Calu3 (cell line): ENCODE results near the gene SCUBE3. TPM values are rescaled to one million over a fixed set of nuclear protein-coding genes. Genes with fewer than 3 reads are reported as not detected.

Experiments used
- BruUV-seq: library from RNA; stranded (reverse); fragments of 400-500 nt; replicated peaks from 2 replicates; lab custom pipeline; 2021; lab: Mats Ljungman, UMichigan
- CTCF ChIA-PET: fragments of 300-600 bp; sonication (Branson Sonifier 250); formaldehyde crosslinking; loops from one replicate; lab custom pipeline; 2022; ENCODE audit warnings: antibody characterized with exemption; lab: Charles Lee
- DNase-seq: peaks from one replicate; pipeline ENCODE4 v3.0.0; 2022
- H3K27ac Mint-ChIP-seq: one replicate; pipeline ENCODE4 v1.8.0; 2022; ENCODE audit warnings: mixed read lengths; ENCODE audit not compliant: unreplicated experiment
- H3K27me3 Mint-ChIP-seq: one replicate; pipeline ENCODE4 v1.8.0; 2022; ENCODE audit warnings: mixed read lengths; ENCODE audit not compliant: unreplicated experiment
- H3K36me3 Mint-ChIP-seq: one replicate; pipeline ENCODE4 v1.8.0; 2022; ENCODE audit warnings: mild to moderate bottlenecking, moderate library complexity, mixed read lengths; ENCODE audit not compliant: insufficient read depth, unreplicated experiment
- H3K4me1 Mint-ChIP-seq: one replicate; pipeline ENCODE4 v1.8.0; 2022; ENCODE audit warnings: mild to moderate bottlenecking, low read depth, mixed read lengths; ENCODE audit not compliant: unreplicated experiment
- H3K4me3 Mint-ChIP-seq: one replicate; pipeline ENCODE4 v1.8.0; 2022; ENCODE audit warnings: mild to moderate bottlenecking, low read depth, moderate library complexity, mixed read lengths; ENCODE audit not compliant: unreplicated experiment
- H3K9me3 Mint-ChIP-seq: one replicate; pipeline ENCODE4 v1.8.0; 2022; ENCODE audit warnings: low read depth, mixed read lengths; ENCODE audit not compliant: unreplicated experiment
- intact Hi-C: fragments of 100-400 bp; cut with micrococcal nuclease; formaldehyde crosslinking; loops from one replicate; pipeline ENCODE4 v1.10.0; 2022; ENCODE audit not compliant: unreplicated experiment
- total RNA-seq: library from RNA; stranded (reverse); gene quantifications from 2 replicates; pipeline ENCODE4 v1.2.3, GENCODE V29; 2022
- TF ChIP-seq, protein P1 (sequence below): fragments of 200-600 bp; IDR thresholded peaks from one replicate; pipeline ENCODE4 v1.8.0; 2022; ENCODE audit warnings: antibody characterized with exemption; ENCODE audit not compliant: unreplicated experiment

Gene SCUBE3
- total RNA-seq, 1 experiment from 2014 or later: 0.47 TPM

DNA sequence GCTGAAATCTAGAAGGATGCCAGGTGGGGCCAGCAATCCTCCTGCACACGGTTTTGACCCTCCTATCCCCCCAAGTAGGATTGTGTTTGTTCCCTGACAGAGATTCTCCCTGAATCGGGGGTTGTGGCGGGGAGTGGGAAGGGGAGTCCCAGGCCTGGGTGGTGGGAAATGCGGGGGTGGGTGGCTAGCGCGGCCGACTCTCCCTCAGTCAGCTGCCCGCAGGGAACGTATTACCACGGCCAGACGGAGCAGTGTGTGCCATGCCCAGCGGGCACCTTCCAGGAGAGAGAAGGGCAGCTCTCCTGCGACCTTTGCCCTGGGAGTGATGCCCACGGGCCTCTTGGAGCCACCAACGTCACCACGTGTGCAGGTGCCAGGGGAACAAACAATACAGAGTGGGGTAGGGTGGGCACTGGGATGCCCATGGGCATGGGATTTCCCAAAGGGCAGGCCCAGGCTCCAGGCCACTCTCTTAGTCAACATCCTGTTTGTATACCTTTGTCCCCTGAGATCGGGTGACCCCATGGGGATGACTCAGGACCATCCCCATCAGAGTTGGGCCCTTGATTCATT lies 29.7 kb downstream of the SCUBE3 start:
- H3K27ac Mint-ChIP-seq: no peak overlapping the region
- H3K4me3 Mint-ChIP-seq: no peak overlapping the region
- H3K4me1 Mint-ChIP-seq: peaks cover 9% of the 10 kb centered on the region
- TF ChIP-seq, protein P1, sequence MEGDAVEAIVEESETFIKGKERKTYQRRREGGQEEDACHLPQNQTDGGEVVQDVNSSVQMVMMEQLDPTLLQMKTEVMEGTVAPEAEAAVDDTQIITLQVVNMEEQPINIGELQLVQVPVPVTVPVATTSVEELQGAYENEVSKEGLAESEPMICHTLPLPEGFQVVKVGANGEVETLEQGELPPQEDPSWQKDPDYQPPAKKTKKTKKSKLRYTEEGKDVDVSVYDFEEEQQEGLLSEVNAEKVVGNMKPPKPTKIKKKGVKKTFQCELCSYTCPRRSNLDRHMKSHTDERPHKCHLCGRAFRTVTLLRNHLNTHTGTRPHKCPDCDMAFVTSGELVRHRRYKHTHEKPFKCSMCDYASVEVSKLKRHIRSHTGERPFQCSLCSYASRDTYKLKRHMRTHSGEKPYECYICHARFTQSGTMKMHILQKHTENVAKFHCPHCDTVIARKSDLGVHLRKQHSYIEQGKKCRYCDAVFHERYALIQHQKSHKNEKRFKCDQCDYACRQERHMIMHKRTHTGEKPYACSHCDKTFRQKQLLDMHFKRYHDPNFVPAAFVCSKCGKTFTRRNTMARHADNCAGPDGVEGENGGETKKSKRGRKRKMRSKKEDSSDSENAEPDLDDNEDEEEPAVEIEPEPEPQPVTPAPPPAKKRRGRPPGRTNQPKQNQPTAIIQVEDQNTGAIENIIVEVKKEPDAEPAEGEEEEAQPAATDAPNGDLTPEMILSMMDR: no peak
- intact Hi-C loops: loop anchor here (5.0 kb wide), 1 partner anchor 36 kb away; no protein-coding TSS in a partner anchor
- no peaks in the 10 kb centered on the region for H3K36me3 Mint-ChIP-seq
- no peaks in the 10 kb centered on the region for H3K9me3 Mint-ChIP-seq
- BruUV-seq: no TSS peak
- no peak for DNase-seq
- H3K27me3 Mint-ChIP-seq: no peaks in the 10 kb centered on the region
- CTCF ChIA-PET: interaction anchor here (1.2 kb wide), 1 partner anchor 15 kb away, joined by 3 read pairs; no protein-coding TSS in a partner anchor

DNA sequence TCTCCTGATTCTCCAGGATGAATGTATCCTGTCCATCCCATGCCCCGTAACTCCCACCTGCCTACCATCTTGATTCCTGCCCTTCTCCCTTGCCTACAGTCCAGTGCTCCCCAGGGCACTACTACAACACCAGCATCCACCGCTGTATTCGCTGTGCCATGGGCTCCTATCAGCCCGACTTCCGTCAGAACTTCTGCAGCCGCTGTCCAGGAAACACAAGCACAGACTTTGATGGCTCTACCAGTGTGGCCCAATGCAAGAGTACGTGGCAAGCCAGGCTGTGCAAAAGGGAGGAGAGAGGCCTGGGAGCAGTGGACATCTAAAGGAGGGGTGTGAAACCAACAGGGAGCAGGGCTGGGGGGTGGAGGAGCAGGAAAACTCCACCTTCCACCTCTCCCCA lies 30.8 kb downstream of the SCUBE3 start:
- BruUV-seq: no TSS peak
- Mint-ChIP-seq H3K9me3 (no peaks in the 10 kb centered on the region), H3K36me3 (no peaks in the 10 kb centered on the region), H3K27ac (no peak overlapping the region), H3K4me3 (no peak overlapping the region), H3K27me3 (no peaks in the 10 kb centered on the region), H3K4me1 (peaks cover 9% of the 10 kb centered on the region)
- CTCF ChIA-PET: interaction anchor here (0.6 to 1.3 kb wide), 2 partner anchors 14 to 104 kb away, joined by 4 to 5 read pairs; no protein-coding TSS in a partner anchor
- no peak for DNase-seq
- TF ChIP-seq, protein P1: no peak
- intact Hi-C loops: loop anchor here (5.0 kb wide), 1 partner anchor 37 kb away; no protein-coding TSS in a partner anchor

DNA sequence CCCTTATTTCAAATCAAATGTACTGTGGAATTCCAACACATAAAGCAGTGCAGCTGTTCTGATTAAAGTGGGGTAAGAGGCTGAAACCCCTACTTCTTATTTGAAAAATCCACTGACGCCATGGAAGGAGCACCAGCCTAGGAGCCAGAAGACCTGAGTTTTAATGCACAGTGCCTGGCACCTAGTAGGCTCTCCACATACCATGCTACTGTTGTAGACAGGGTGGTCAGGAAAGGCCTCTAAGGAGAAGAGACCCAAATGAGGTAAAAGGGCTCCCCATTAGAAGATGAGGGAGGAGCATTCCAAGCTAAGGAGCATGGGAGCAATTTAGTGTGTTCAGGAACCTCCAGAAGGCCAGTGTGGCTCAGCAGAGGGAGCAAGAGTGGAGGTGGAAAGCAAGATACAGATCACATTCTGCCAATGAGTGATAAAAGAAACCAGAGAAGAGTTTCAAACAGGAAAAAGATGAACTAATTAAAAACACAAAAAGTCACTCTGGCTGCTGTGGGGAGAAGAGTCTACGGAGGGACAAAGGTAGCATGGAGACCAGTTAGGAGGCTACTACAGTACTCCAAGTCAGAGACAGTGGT lies 34.0 kb downstream of the SCUBE3 start:
- no peak overlapping the region for H3K4me3 Mint-ChIP-seq
- no peaks in the 10 kb centered on the region for H3K27me3 Mint-ChIP-seq
- H3K4me1 Mint-ChIP-seq: no peaks in the 10 kb centered on the region
- CTCF ChIA-PET: no interaction called here
- TF ChIP-seq, protein P1: no peak
- BruUV-seq: no TSS peak
- H3K36me3 Mint-ChIP-seq: no peaks in the 10 kb centered on the region
- no peak overlapping the region for H3K27ac Mint-ChIP-seq
- no peak for DNase-seq
- no peaks in the 10 kb centered on the region for H3K9me3 Mint-ChIP-seq
- intact Hi-C loops: no loop called here

DNA sequence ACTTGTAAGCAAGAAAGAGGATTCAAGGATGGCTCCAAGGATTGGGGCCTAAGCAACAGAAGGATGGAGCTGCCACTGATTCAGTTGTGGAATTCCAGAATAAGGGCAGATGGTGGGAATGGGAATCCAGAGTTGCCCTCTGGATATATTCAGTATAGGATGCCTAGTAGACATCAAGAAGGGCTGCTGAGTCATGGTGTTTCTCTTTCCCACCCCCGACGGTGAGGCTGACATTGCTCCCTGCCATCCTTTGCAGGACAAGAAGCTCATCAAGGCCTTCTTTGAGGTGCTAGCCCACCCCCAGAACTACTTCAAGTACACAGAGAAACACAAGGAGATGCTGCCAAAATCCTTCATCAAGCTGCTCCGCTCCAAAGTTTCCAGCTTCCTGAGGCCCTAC lies 34.5 kb downstream of the SCUBE3 start:
- H3K27ac Mint-ChIP-seq: no peak overlapping the region
- intact Hi-C loops: no loop called here

More for the DNA sequence above, 34.5 kb downstream of the SCUBE3 start:
- no peaks in the 10 kb centered on the region for H3K4me1 Mint-ChIP-seq
- no peaks in the 10 kb centered on the region for H3K9me3 Mint-ChIP-seq
- H3K36me3 Mint-ChIP-seq: peaks cover 3% of the 10 kb centered on the region
- BruUV-seq: no TSS peak
- DNase-seq: no peak
- no peak overlapping the region for H3K4me3 Mint-ChIP-seq
- H3K27me3 Mint-ChIP-seq: no peaks in the 10 kb centered on the region
- TF ChIP-seq, protein P1: no peak
- CTCF ChIA-PET: no interaction called here
